Endometrial microvascular endothelial cells (primary cell): ENCODE measurements around the gene WDR64. TPM values are rescaled to one million over a fixed set of nuclear protein-coding genes. Genes with fewer than 3 reads are reported as not detected.

Source experiments
- in situ Hi-C: cut with HindIII; loops from 2 replicates; pipeline ENCODE4 v1.10.0; 2017; ENCODE audit warnings: low sequenced_read_pairs, low pct_unique_long_range_greater_than_20kb; ENCODE audit errors: inconsistent ontology term
- total RNA-seq: library from RNA; depleted of rRNA; stranded (reverse); fragments of >200 nt; gene quantifications from one replicate; pipeline ENCODE4 v1.2.3, GENCODE V29; 2015; ENCODE audit errors: inconsistent ontology term

The WDR64 gene
- total RNA-seq, 1 donor from 2014 or later, result not detected

- in situ Hi-C loops, result no loop called here
Observed at GRCh38 chr1:241630005-241630404, 22.1 kb upstream of the WDR64 start.

GRCh38 chr1:241630476-241630875 is 21.6 kb upstream of the WDR64 start:
- in situ Hi-C loops, result no loop called here

- in situ Hi-C loops, result no loop called here
Observed at GRCh38 chr1:241630899-241631298, 21.2 kb upstream of the WDR64 start.

GRCh38 chr1:241631674-241632073 is 20.4 kb upstream of the WDR64 start:
- in situ Hi-C loops, result no loop called here

GRCh38 chr1:241632987-241633386 is 19.1 kb upstream of the WDR64 start:
- in situ Hi-C loops, result no loop called here

GRCh38 chr1:241635556-241636152 is 16.4 kb upstream of the WDR64 start:
- in situ Hi-C loops, result no loop called here

- in situ Hi-C loops, result no loop called here
Observed at GRCh38 chr1:241636291-241636690, 15.8 kb upstream of the WDR64 start.

GRCh38 chr1:241637046-241637590 is 15.0 kb upstream of the WDR64 start:
- in situ Hi-C loops, result no loop called here

- in situ Hi-C loops, result no loop called here
Observed at GRCh38 chr1:241637604-241638003, 14.5 kb upstream of the WDR64 start.

- in situ Hi-C loops, result no loop called here
Observed at GRCh38 chr1:241638099-241638682, 13.9 kb upstream of the WDR64 start.

- in situ Hi-C loops, result no loop called here
Observed at GRCh38 chr1:241638909-241639622, 13.0 kb upstream of the WDR64 start.

GRCh38 chr1:241639623-241640148 is 12.4 kb upstream of the WDR64 start:
- in situ Hi-C loops, result no loop called here

- in situ Hi-C loops, result no loop called here
Observed at GRCh38 chr1:241640149-241640866, 11.8 kb upstream of the WDR64 start, which contains the start of the genes CHML and OPN3. Gene CHML (minus strand): TSS chr1:241640369. CDS start chr1:241635766, 4,603 bp downstream. Gene OPN3 (minus strand): TSS chr1:241640369. CDS start chr1:241640254, 115 bp downstream.

GRCh38 chr1:241640867-241641622 is 11.0 kb upstream of the WDR64 start:
- in situ Hi-C loops, result no loop called here

- in situ Hi-C loops, result no loop called here
Observed at GRCh38 chr1:241641773-241642592, 10.1 kb upstream of the WDR64 start.

GRCh38 chr1:241642593-241642944 is 9.5 kb upstream of the WDR64 start:
- in situ Hi-C loops, result no loop called here

- in situ Hi-C loops, result no loop called here
Observed at GRCh38 chr1:241644259-241644658, 7.8 kb upstream of the WDR64 start.

GRCh38 chr1:241645199-241645598 is 6.9 kb upstream of the WDR64 start:
- in situ Hi-C loops, result no loop called here
